Measurements from ENCODE around the gene CKS1B. TPM values are rescaled to one million over a fixed set of nuclear protein-coding genes. Genes with fewer than 3 reads are reported as not detected.
"Not testable (repeated sequence)": the region's sequence is repeated elsewhere in the genome, so short reads cannot be mapped to it uniquely, and the experiment has no call there.

The CKS1B gene
- total RNA-seq, 1 experiment from 2014 or later: 248 TPM

DNA sequence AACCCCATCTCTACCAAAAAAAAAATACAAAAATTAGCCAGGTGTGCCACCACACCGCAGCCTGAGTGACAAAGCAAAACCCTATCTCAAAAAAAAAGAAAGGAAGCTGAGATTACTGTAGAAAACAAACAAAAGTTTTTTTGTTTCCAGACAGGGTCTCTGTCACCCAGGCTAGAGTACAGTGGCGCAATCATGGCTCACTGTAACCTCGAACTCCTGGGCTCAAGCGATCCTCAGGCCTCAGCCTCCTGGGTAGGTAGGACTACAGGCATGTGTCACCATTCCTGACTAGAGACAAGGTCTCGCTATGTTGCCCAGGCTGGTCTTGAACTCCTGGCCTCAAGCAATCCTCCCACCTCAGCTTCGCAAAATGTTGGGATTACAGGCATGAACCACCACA, 10.1 kb upstream of the CKS1B start:
- no peak for DNase-seq (ENCODE audit: low spot score)

DNA sequence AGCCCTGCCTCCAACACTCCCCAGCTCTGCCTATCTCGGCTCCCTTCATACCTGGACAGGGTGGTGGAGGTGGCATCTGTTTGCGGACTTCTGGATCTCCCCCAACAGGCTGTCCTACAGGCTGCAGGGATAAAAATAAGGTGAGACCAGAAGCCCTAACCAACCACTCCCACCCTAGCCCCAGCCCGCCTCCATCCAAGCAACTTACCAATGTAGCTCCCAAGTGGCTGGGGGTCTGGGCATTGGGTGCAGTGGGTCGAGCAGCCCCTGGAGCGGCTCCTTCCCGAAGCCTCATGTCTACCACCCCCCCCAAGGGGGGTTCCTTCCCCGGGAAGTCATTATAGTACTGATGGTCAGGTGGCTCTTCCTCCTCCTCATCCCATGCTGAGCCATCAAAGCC, 8.4 kb upstream of the CKS1B start:
- no peak for DNase-seq (ENCODE audit: low spot score)

DNA sequence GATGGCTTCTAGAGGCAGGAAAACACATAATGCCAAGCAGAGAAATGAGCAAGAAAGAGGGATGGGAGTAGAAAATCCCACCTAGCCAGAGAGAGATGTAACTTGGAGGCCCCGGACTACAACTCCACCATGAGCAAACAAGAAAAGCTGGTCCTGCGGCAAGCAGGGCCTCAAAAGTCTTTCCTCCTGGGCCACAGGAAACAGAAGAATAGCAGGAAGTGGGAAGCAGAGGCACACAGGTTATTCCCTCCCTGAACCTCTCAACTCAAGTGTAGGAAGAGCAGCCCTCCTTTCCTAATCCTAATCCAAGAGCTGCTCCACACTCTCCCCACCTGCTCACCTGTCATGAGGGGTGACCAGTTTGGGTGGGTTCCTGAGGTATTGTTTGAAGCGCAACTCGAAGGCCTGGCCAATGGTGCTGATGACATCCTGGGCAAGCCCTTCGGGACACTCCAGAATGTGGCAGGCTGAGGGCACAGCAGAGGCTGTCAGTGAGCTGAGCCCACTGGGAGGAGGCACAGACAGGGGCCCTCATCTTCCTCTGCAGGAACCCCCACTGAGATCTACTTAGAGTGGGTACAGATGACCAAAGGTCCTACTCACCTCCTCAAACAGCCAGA, 7.0 kb upstream of the CKS1B start:
- DNase-seq (ENCODE audit: low spot score): no peak

DNA sequence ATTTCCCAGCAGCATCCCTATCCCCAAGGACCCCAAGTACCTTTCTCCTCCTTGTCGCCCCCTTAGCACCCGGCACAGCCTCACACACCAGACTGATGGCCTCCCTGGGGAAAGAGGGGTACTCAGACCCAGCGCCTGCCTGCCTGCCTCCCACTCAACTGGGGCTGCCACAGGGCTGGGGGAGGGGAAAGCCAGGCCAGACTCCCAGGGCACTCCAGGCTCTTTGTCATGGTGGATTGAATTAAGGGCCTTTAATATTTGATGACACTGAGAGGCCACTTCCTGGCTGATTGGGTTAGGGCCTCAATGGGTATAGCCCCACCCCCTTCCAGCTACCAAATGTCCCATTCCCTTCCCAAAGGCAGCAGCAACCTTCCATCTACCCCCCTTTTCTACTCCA, 5.8 kb upstream of the CKS1B start:
- no peak for DNase-seq (ENCODE audit: low spot score)

DNA sequence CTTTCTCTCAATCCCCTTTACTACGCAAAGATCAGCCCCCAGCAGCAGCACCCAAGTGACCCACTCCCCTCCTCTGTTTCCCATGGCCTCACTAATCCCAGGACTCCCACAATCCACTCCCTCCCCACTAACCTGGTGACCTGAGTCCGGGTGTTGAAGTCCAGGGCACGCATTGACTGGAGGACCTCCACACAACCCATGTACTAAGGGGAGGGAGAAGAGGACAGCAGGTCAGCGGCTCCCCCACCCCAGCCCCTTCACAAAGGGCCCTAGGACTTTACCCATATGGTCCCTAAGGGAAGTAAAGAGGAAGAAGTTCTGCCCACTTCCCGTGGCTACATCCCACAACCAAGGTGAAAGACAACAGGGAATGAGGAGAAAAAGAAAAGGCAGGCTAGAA, 5.2 kb upstream of the CKS1B start:
- DNase-seq (ENCODE audit: low spot score): no peak

DNA sequence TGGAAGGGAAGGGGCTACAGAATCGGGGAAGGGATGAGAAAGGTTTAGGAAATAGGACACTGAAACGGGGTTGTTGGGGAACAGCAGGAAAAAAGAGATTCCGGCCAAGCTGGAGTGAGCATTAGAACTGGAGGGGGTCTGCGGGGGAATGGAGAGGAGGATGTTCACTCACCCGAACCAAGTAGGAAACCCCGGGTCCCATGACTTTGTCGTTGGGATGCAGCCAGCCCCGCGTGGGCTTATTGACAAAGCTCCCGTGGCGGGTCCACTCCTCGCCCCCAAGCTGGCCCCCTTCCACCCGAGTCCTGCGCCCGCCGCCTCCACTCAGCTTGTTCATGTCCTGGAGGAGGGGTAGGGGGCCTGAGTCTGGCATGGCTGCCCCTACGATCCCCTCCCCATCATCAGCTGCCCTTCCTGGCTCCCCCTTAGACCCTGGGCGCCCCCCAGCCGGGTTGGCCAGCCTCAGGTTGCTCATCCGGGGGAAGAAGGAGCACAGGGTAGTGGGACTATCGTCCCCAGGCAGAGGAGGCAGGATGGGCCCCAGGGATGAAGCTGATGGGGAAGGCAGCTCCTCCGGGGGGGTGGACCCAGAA, 4.5 kb upstream of the CKS1B start:
- no peak for DNase-seq (ENCODE audit: low spot score)

DNA sequence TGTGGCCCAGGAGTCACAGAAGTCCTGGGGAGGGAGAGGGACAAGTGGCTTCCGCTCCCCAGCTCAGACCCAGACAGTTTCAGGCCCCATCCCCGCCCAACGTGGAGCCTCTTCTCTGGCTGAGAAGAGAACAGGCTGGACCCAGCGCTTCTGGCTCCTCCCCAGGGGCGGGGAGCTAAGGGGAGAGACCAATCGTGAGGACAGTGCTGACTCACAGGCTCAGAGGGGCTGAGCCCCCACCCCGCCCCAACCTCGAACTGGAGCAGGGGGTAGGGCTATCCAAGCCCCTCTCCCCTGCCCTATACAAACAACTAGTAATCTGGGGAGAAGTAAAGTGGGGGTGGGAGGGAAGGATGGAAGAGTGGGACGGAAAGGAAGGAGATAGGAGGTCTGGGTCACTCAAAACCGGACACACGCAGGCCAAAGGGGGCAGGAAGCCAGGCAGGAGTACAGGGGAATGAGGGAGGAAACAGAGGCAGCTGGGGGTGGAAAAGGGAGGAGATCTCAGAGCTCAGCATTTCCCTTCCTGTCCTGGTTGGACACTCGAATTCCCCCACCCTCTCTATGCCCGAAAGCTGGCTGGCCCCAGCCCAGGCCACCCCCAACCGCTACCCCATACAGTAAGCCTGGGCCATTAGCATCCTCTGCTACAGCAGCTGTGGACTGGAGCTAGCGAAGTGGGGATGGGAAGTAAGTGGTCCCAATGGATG, 3.7 kb upstream of the CKS1B start, which contains the start of gene SHC1:
SHC1 (minus strand) TSS at position 117 of the 710 bp plus-strand sequence. CDS start 221 bp downstream, outside the sequence.
- peak; percentile 94 for DNase-seq (ENCODE audit: low spot score)

DNA sequence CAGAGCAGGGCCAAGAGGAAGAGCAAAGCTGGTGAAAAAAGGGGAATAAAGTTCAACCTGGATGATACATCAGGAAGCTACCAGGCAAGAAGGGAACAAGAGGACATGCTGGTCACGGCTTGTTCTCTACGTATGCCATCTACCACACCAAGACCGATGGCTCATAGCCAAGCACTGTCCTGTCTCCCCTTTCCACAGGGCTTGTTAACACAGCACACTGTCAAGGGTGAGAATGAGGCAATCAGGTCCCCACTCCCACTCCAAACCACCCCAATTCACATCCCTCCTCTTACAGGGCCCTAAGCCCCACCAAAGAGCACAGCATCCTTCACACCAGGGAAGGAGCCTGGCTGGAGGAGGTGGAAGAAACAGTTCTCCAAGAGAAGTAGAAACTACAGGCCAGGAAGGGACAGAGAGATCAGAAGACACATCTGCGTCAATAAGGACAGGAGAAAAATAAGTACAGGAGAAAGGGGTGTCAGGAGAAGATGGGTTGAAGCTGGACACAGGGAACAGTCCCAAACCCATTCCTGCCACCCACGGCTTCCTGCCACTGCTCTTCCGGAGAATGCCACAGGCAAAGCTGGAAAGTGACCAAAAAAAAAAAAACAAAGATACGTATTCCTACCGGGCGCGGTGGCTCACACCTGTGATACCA, 3.0 kb upstream of the CKS1B start:
- peak; percentile 46 for DNase-seq (ENCODE audit: low spot score)

DNA sequence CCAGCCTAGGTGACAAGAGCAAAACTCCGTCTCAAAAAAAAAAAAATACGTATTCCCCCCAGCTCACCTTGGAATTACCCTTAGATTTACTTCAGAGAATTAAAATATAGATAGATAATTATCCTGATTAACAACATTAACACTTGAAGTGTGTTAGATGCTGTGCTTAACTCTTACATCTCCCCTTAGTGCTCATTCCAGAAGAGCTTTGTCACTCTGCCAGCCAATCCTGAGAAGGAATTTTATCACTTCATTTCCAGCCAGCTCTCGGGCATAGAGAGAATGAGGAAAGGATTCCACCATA, 2.3 kb upstream of the CKS1B start:
- no peak for DNase-seq (ENCODE audit: low spot score)

DNA sequence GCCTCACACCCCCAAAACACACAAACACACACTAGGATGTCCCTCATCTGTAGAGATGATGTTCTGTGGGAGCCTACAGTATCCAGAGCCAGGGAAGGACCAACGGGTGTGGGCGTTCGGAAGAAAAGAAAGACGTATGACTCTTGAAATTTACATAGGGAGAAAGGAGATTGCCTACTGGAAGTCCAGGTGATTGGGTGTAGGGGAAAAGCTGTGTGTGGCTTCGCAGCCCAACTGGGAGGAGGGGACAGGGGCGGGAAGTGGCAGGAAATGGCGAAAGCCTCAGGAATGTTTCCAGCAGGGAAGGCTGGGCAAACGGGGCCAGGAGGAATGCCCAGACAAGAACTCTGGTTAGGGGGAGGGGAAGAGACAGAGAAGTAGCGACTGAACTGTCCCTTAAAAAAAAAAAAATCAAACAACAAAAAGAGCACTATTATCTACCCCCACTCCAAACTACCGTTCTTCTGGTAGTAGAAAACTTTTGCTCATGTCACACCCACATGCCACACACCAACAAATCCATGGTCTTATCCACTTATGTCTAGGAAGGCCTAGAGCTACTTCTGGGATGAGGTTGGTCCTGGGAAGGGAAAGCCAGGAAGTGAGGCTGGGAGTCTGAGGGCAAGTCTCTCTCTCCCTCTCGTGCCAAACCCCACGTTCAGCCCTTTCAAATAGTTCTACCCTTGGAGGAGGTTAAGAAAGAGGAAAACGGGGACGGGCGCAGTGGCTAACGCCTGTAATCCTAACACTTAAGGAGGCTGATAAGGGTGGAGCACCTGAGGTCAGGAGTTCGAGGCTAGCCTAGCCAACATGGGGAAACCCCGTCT, 1.8 kb upstream of the CKS1B start:
- peak; percentile 98 for DNase-seq (ENCODE audit: low spot score)

DNA sequence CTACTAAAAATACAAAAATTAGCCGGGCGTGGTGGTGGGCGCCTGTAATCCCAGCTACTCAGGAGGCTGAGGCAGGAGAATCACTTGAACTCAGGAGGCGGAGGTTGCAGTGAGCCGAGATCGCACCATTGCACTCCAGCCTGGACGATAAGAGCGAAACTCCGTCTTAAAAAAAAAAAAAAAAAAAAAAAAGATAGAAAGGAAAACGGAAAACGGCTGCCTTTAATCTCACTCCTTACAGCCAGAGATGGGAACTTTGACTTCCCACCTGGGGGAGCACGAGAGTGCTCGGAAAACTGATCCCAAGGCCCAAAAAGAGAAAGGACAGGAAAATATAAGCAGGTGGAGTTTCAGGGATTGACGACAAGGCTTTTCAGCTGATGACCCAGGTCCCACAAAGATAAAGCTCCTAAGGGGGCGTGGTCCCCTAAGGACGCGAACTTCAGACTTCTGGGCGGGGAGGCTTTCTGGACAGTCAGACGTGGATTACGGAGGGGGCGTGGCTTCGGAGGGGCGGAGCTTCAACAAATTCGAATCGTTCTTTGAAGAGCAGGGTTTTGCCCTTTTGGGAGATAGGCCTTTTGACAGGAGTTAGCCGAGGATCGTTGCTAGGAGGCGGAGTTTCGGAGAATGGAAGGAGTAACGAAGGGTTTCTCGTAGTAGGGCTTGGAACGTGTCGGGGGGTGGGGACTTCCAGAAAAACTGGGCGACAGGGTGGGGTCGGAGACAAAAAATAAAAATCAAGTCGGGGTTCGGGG, 958 bp upstream of the CKS1B start:
- DNase-seq (ENCODE audit: low spot score): peak; percentile 98

DNA sequence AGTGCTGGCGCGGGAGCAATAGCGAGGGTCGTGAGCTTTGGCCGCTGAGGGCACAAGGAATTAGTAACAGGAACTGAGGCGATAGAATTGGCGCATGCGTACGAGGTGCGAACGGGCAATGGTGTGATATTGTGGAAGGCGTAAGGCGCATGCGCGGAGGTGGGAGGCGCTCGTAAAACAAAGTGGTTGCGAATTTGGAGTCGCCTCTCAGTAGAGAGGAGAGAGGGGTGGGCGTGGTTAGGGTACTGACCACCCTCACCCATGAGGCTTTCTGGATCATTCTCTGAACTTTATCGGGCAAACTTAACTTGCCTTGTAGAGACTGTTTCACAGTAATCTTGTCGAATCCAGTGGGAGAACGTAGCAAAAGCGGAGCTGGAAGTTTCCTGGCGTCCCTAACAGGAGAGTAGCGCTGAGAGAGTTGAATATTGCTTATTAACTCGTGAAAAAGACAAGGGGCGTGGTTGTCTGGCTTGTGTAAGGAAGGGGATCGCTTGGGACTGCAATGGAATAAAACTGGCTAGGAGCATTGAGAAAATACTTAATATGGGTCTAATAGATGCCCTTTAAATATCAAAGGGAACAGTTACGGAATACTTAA, 427 bp downstream of the CKS1B start:
- DNase-seq (ENCODE audit: low spot score): peak; percentile 97

DNA sequence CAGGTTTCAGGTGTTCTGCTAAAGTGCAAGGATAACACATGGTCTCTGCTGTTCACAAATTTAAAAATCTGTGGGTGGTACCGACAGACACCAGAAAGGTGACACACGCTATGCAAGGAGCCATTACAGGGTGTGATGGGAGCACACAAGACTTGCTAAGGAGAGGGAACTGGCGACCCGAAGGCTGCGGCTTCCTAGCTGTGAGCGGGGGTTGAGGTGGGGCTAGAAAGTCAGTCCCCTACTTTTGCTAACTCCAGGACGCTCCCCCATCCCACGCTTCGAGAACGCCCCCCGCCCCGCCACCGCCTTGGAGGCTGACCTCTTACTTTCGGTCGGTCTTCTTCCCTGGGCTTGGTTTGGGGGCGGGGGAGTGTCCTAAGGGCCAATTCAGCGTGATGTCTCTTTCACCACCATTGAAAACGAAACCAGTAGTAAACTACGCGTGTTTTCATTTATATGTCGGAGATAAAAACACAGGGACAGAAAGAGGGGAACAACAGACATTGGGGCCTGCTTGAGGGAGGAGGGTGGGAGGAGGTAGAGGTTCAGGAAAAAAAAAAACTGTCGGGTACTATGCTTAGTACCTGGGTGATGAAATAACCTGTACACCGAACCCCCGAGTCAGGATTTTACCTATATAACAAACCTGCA, 1.1 kb downstream of the CKS1B start:
- DNase-seq (ENCODE audit: low spot score): no peak

DNA sequence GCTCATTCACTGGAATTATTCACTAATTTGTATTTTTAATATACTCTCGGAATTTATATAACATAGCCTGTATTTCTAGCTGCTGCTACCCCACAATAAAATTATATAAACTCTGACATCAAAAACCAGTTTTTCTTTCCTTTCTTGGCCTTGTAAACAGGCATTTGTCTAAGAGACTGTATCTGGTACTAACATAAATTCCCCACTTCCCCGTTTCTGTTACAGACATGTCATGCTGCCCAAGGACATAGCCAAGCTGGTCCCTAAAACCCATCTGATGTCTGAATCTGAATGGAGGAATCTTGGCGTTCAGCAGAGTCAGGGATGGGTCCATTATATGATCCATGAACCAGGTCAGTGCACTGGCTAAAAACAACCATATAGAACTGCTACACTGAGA, 3.3 kb downstream of the CKS1B start:
- not testable (repeated sequence) for DNase-seq (ENCODE audit: low spot score)

DNA sequence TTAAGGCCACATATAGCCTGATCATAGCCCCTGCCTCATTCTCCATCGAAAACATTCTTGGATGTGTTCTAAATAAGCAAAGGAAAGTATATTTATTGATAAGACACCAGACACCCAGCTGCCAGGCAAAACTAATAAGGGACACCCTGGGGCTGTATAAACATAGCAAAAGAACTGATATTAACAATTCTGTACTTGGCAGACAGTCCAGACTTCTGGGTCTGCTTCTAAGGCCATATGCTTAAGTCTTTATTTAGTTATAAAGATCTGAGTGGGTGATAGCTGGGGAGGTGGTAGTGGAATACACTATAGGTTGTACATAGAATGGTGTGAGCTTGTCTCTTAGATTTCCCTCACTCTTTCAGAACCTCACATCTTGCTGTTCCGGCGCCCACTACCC, 3.9 kb downstream of the CKS1B start:
- no peak for DNase-seq (ENCODE audit: low spot score)

DNA sequence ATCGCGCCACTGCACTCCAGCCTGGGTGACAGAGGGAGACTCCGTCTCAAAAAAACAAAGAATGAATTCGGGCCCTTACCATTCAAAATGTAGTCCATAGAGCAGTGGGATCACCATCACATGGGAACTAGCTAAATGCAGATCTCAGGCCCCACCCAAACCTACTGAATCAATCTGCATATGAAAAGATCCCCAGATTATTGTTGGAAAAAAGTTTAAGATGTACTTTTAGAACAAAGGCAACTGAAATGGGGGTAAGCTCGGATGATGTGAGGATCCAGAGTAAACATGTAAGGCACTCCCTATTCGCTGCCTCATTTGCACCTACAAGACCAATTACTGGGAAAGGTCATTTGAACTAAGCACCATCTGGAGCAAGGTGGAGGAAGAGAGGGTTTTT, 7.9 kb downstream of the CKS1B start:
- no peak for DNase-seq (ENCODE audit: low spot score)

DNA sequence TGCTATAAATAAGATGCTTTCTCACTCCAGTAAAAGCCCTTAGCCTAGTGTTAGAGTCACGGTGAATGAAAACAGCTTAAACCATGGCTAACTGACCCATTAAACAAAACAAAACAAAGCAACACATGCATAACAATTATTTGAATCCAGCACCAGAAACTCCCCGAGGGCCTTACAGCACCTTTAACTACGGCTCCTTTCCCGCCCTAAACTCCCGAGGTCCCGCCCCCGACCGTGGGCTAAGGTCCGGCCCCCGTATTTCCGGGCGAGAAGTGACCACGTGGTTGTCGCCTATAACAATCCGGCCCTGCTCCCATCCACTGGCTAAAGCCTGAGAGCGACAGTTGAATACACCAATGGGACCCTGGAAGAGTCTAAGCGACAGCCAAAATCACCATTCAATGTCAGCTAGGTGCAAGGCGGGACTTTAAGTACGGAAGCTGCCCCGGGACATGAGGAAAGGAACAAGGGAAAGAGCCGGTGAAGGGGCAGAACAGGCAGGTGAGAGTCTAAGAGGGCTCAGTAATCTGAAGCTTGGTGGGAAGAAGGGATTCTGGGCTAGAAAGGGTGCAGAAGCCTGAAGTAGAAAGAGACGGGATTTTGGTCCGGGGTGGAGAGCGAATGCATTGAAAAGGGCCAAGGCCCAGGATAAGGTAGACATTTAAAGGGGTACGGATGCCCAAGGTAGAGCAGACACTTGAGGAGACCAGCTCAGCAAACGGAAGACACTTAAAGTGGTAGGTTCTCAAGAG, 8.6 kb downstream of the CKS1B start, which contains the start of gene FLAD1:
FLAD1 (plus strand) TSS at position 448 of the 752 bp plus-strand sequence. CDS start 351 bp downstream, outside the sequence.
- DNase-seq (ENCODE audit: low spot score): peak; percentile 99

DNA sequence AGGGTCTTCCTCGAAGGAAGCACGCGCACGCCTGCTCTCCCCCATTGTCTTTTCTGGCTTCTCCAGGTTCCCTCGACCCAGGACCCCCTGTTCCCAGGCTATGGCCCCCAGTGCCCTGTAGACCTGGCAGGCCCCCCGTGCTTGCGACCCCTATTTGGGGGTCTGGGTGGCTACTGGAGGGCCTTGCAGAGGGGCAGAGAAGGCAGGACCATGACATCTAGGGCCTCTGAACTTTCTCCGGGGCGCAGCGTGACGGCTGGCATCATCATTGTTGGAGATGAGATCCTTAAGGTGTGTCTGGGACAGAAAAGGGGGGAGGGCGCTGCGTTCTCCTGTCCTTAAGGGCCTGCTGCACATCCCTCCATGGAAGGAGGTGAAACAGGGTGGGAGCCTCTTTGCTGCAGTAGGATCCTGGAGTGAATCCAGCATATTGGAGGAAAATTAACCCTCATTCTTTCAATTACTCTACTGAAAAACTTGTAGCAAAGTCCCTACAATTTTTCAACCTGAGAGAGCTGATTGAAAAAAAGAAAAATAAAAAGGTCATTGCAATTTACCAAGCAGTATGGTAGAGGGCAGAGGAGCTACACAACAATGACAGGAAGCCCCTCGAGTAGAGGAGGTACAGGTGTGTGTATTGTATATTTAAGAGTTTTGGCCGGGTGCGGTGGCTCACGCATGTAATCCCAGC, 9.4 kb downstream of the CKS1B start:
- DNase-seq (ENCODE audit: low spot score): no peak

DNA sequence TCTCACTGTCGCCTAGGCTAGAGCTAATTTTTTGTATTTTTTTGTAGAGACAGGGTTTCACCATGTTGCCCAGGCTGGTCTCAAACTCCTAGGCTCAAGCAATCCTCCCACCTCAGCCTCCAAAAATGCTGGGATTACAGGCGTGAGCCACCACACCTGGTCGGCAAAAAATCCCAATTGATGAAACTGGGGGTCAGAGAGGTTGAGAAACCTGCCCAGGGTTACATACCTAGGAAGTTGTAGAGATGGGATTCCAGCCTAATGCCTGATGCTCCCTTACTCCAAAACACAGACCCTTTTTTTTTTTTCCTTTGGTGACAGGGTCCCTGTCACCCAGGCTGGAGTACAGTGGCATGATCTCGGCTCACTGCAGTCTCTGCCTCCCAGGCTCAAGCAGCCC, 12.3 kb downstream of the CKS1B start:
- DNase-seq (ENCODE audit: low spot score): not testable (repeated sequence)

All from H4 (cell line).